Astrocyte (in vitro differentiated cells and primary cell): ENCODE results near the gene TSPEAR. TPM values are rescaled to one million over a fixed set of nuclear protein-coding genes. Genes with fewer than 3 reads are reported as not detected.

Experiments used
- DNase-seq: peaks from one replicate; pipeline ENCODE4 v3.0.0-alpha.2; 2010; ENCODE audit warnings: low read depth
- FAIRE-seq: peaks from 2 replicates; lab custom pipeline; 2011; peaks lifted over from hg19 to GRCh38; lab: Jason Lieb, UNC
- H2AFZ ChIP-seq: 2 replicates; pipeline ENCODE4 v1.6.0; 2012; ENCODE audit warnings: low read depth, low read length, inconsistent platforms
- H3K27ac ChIP-seq: 2 replicates; pipeline ENCODE4 v1.5.1; 2011; ENCODE audit warnings: low read depth, low read length, inconsistent platforms
- H3K27me3 ChIP-seq: 2 replicates; pipeline ENCODE4 v1.6.0; 2011; ENCODE audit warnings: low read length, inconsistent platforms; ENCODE audit not compliant: insufficient read depth
- H3K36me3 ChIP-seq: 2 replicates; pipeline ENCODE4 v1.5.1; 2011; ENCODE audit warnings: low read length, inconsistent platforms; ENCODE audit not compliant: insufficient read depth
- H3K4me1 ChIP-seq: 2 replicates; pipeline ENCODE4 v1.5.1; 2011; ENCODE audit warnings: low read length, inconsistent platforms; ENCODE audit not compliant: insufficient read depth
- H3K4me2 ChIP-seq: 2 replicates; pipeline ENCODE4 v1.6.0; 2012; ENCODE audit warnings: low read length, inconsistent platforms
- H3K4me3 ChIP-seq: 2 replicates; pipeline ENCODE4 v1.5.1; 2011; ENCODE audit warnings: low read depth, mild to moderate bottlenecking, low read length, inconsistent platforms; ENCODE audit not compliant: insufficient read depth
- H3K79me2 ChIP-seq: 2 replicates; pipeline ENCODE4 v1.6.0; 2012; ENCODE audit warnings: mild to moderate bottlenecking, low read length, inconsistent platforms; ENCODE audit not compliant: insufficient read depth
- H3K9ac ChIP-seq: 2 replicates; pipeline ENCODE4 v1.6.0; 2012; ENCODE audit warnings: mild to moderate bottlenecking, low read length, inconsistent platforms
- H3K9me3 ChIP-seq: 2 replicates; pipeline ENCODE4 v1.5.1; 2012; ENCODE audit warnings: low read depth, mild to moderate bottlenecking, low read length, inconsistent platforms; ENCODE audit not compliant: insufficient read depth
- H4K20me1 ChIP-seq: 2 replicates; pipeline ENCODE4 v1.6.0; 2012; ENCODE audit warnings: low read length, inconsistent platforms; ENCODE audit not compliant: insufficient read depth
- H3K27ac Mint-ChIP-seq: one replicate; pipeline ENCODE4 v1.8.0; 2021; ENCODE audit warnings: mild to moderate bottlenecking, mixed read lengths; ENCODE audit not compliant: unreplicated experiment
- H3K27me3 Mint-ChIP-seq: one replicate; pipeline ENCODE4 v1.8.0; 2021; ENCODE audit warnings: low read depth, mixed read lengths; ENCODE audit not compliant: unreplicated experiment
- H3K36me3 Mint-ChIP-seq: one replicate; pipeline ENCODE4 v1.8.0; 2021; ENCODE audit warnings: low read depth, mixed read lengths; ENCODE audit not compliant: unreplicated experiment
- H3K4me1 Mint-ChIP-seq: one replicate; pipeline ENCODE4 v1.8.0; 2021; ENCODE audit warnings: low read depth, mixed read lengths; ENCODE audit not compliant: unreplicated experiment
- H3K4me3 Mint-ChIP-seq: one replicate; pipeline ENCODE4 v1.8.0; 2021; ENCODE audit warnings: mild to moderate bottlenecking, moderate library complexity, mixed read lengths; ENCODE audit not compliant: unreplicated experiment
- H3K9me3 Mint-ChIP-seq: one replicate; pipeline ENCODE4 v1.8.0; 2021; ENCODE audit warnings: mild to moderate bottlenecking, mixed read lengths; ENCODE audit not compliant: unreplicated experiment
- EZH2 ChIP-seq: IDR thresholded peaks from 2 replicates; pipeline ENCODE4 v1.6.1; 2012; ENCODE audit warnings: mild to moderate bottlenecking, low read length, inconsistent platforms; ENCODE audit not compliant: insufficient read depth
- total RNA-seq: library from RNA; stranded (reverse); gene quantifications from 2 replicates; pipeline ENCODE4 v1.2.1, GENCODE V29; 2021
- TF ChIP-seq, protein P1 (sequence below): IDR thresholded peaks from 2 replicates; pipeline ENCODE4 v1.5.1; 2011; ENCODE audit warnings: low read depth, mild to moderate bottlenecking, inconsistent platforms, low read length, moderate library complexity; ENCODE audit not compliant: insufficient read depth

Gene TSPEAR
- total RNA-seq, 1 donor from 2014 or later, result not detected

DNA sequence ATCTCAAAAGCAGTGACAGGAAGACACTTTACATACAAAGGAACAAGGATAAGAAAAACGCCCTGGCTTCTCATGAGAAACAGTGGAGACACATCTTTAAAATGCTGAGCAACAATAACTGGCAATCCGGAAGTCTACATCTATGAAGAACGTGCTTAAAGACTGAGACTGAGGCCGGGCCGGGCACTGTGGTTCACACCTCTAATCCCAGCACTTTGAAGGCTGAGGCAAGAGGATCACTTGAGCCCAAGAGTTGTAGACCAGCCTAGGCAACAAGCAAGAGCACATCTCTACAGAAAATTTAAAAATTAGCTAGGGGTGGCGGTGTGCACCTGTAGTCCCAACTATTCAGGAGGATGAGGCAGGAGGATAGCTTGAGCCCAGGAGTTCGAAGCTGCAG lies 27.3 kb downstream of the TSPEAR start:
- no peak for DNase-seq
- Mint-ChIP-seq H3K36me3 (peaks cover 8% of the 10 kb centered on the region), H3K27ac (no peak overlapping the region), H3K27me3 (peaks cover 73% of the 10 kb centered on the region), H3K4me1 (peaks cover 5% of the 10 kb centered on the region), H3K9me3 (peaks cover 6% of the 10 kb centered on the region), H3K4me3 (no peak overlapping the region)
- FAIRE-seq, result no peak
- no peak overlapping the region for H3K27ac ChIP-seq
- H3K9ac ChIP-seq, result no peak overlapping the region
- no peaks in the 10 kb centered on the region for H3K9me3 ChIP-seq
- no peaks in the 10 kb centered on the region for H3K36me3 ChIP-seq
- H3K79me2 ChIP-seq, result no peaks in the 10 kb centered on the region
- no peaks in the 10 kb centered on the region for H4K20me1 ChIP-seq
- no peak overlapping the region for H2AFZ ChIP-seq
- H3K4me2 ChIP-seq, result no peak overlapping the region
- no peak overlapping the region for H3K4me3 ChIP-seq
- TF ChIP-seq, protein P1, sequence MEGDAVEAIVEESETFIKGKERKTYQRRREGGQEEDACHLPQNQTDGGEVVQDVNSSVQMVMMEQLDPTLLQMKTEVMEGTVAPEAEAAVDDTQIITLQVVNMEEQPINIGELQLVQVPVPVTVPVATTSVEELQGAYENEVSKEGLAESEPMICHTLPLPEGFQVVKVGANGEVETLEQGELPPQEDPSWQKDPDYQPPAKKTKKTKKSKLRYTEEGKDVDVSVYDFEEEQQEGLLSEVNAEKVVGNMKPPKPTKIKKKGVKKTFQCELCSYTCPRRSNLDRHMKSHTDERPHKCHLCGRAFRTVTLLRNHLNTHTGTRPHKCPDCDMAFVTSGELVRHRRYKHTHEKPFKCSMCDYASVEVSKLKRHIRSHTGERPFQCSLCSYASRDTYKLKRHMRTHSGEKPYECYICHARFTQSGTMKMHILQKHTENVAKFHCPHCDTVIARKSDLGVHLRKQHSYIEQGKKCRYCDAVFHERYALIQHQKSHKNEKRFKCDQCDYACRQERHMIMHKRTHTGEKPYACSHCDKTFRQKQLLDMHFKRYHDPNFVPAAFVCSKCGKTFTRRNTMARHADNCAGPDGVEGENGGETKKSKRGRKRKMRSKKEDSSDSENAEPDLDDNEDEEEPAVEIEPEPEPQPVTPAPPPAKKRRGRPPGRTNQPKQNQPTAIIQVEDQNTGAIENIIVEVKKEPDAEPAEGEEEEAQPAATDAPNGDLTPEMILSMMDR, result no peak
- no peak for TF ChIP-seq EZH2
- no peaks in the 10 kb centered on the region for H3K4me1 ChIP-seq
- peaks cover 10% of the 10 kb centered on the region for H3K27me3 ChIP-seq

DNA sequence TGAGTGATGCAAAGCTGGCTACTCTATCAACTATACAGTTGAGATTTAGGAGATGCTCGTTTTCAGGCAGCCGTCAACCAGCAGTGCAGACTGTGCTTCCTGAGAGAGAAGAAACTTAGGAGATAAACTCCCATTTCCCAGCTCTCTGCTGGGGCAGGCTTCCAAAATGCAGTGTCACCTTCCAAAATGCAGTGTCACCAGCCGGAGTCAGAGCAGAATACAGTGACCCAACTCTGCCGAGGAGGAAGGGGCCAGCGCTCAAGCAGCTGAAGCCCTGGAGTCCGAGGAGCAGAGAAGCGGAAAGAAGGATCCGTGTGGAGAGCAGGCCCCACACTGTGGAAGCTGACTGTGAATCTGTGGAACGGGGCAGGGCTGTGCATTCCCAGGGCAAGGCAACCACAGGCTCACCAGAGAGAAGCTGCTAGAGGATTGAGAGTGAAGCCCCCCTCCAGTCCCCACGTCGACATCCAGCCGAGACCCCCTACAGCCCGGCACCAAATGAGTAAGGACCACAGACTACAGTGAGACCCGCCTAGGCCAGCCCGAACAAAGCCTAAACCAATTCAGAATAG lies 28.7 kb downstream of the TSPEAR start:
- Histone ChIP-seq H3K9me3 (no peaks in the 10 kb centered on the region), H2AFZ (no peak overlapping the region), H3K79me2 (no peaks in the 10 kb centered on the region), H3K9ac (no peak overlapping the region), H3K36me3 (no peaks in the 10 kb centered on the region), H3K4me1 (no peaks in the 10 kb centered on the region), H3K4me3 (no peak overlapping the region), H4K20me1 (no peaks in the 10 kb centered on the region), H3K27me3 (peaks cover 8% of the 10 kb centered on the region), H3K27ac (no peak overlapping the region), H3K4me2 (no peak overlapping the region)
- Mint-ChIP-seq H3K36me3 (peaks cover 8% of the 10 kb centered on the region), H3K27ac (no peak overlapping the region), H3K4me3 (no peak overlapping the region), H3K9me3 (peaks cover 6% of the 10 kb centered on the region), H3K27me3 (peaks cover 64% of the 10 kb centered on the region), H3K4me1 (peaks cover 5% of the 10 kb centered on the region)
- FAIRE-seq, result no peak
- DNase-seq, result no peak
- TF ChIP-seq EZH2, result no peak
- TF ChIP-seq, protein P1, result no peak

GRCh38 chr21:44681861-44682579 lies 29.4 kb downstream of the TSPEAR start, which contains the start of gene KRTAP12-1:
KRTAP12-1 (minus strand) TSS chr21:44682163; CDS start chr21:44682123, 40 bp downstream.
- DNase-seq, result no peak
- H3K9ac ChIP-seq, result no peak within 1 kb of the TSS
- no peak within 1 kb of the TSS for H3K27ac Mint-ChIP-seq

More at GRCh38 chr21:44681861-44682579, 29.4 kb downstream of the TSPEAR start, which contains the start of gene KRTAP12-1:
- Mint-ChIP-seq H3K27me3 (peaks cover 63% of the 10 kb centered on the region), H3K4me3 (no peak within 1 kb of the TSS), H3K36me3 (peaks cover 8% of the 10 kb centered on the region), H3K9me3 (peaks cover 6% of the 10 kb centered on the region), H3K4me1 (peaks cover 5% of the 10 kb centered on the region)
- Histone ChIP-seq H4K20me1 (no peaks in the 10 kb centered on the region), H3K79me2 (no peaks in the 10 kb centered on the region), H3K36me3 (no peaks in the 10 kb centered on the region), H3K27me3 (peaks cover 4% of the 10 kb centered on the region), H3K9me3 (no peaks in the 10 kb centered on the region), H3K27ac (no peak within 1 kb of the TSS), H3K4me3 (no peak within 1 kb of the TSS), H3K4me2 (no peak within 1 kb of the TSS), H2AFZ (no peak within 1 kb of the TSS), H3K4me1 (no peaks in the 10 kb centered on the region)
- no peak for FAIRE-seq
- no peak for TF ChIP-seq EZH2
- TF ChIP-seq, protein P1, result no peak
